ENCODE data around the gene SMIM22.

DNA sequence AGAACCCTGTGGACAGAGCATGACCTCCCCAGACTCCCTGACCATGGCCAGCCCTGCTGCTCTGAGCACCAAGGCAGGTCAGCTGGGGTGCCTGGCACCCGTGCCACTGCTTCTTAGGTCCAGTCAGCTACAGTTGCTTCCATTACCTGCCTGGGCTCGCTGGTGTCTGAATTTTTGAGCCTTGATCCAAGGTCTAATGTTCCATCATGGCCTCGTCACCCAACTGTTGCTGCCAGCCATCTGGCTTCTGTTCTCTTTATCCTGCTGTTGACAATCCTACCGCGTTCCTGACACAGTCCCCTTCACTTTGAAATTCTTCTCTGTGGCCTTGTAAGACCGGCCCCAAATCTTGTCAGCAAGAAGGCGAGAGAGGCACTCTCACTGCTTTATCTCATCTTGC lies 35.2 kb downstream of the SMIM22 start:
- TF ChIP-seq, protein P1, sequence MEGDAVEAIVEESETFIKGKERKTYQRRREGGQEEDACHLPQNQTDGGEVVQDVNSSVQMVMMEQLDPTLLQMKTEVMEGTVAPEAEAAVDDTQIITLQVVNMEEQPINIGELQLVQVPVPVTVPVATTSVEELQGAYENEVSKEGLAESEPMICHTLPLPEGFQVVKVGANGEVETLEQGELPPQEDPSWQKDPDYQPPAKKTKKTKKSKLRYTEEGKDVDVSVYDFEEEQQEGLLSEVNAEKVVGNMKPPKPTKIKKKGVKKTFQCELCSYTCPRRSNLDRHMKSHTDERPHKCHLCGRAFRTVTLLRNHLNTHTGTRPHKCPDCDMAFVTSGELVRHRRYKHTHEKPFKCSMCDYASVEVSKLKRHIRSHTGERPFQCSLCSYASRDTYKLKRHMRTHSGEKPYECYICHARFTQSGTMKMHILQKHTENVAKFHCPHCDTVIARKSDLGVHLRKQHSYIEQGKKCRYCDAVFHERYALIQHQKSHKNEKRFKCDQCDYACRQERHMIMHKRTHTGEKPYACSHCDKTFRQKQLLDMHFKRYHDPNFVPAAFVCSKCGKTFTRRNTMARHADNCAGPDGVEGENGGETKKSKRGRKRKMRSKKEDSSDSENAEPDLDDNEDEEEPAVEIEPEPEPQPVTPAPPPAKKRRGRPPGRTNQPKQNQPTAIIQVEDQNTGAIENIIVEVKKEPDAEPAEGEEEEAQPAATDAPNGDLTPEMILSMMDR (IDR thresholded peaks at IDR 0.05): no peak
- TF ChIP-seq POLR2A (IDR thresholded peaks at IDR 0.05): no peak
- no peak for TF ChIP-seq POLR2AphosphoS5 (IDR thresholded peaks at IDR 0.05; ENCODE audit: insufficient read depth in 1 of 2, low read depth in 1 of 2)

Data from vagina (tissue), 2 donors.